ENCODE data around the gene HDAC4. TPM values are rescaled to one million over a fixed set of nuclear protein-coding genes. Genes with fewer than 3 reads are reported as not detected.

Gene HDAC4
- total RNA-seq, 1 donor from 2014 or later = 18.3 TPM

DNA sequence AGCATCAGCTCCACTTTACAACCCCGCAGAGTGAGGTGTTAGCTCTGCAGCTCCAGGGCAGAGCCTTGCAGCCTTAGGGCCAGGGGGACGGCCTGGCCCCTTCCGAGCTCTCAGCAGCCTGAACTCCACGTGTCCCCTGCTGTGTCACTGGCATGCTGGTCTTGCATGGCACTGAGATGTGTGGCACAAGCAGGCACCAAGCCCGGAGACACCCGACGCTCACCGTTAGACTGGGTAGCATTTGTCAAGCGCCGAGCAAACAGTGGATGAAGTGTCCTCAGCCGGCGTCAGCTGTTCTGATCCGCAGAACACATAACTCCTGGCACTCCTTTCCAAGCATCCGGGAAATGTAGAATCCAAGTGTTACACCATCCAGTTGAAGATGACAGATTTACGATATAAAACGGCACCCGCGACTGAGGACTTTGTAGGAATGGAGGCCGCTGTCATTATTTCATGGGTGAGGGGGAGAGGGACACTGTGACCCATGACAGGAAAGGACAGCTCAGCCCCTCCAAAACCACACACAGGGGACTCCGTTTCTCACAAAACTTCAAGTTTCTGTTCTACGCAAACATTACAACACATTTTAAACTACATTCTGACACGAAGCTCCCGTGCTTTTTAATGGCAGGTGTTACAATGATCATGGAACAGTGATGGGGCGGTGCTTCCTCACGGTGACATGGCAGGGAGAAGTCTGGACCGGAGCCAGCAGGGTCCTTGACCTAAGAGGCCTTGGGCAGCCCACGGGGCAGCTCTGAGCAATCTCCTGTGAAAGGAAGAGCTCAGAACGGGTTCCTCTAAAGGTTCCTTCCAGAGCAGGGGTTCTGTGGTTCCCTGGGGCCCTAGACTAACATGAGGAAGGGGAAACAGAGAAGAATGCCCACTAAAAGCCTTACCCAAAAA is 89.4 kb downstream of the HDAC4 start:
- DNase-seq (ENCODE audit: extremely low read depth, low read depth, low spot score) = no peak

DNA sequence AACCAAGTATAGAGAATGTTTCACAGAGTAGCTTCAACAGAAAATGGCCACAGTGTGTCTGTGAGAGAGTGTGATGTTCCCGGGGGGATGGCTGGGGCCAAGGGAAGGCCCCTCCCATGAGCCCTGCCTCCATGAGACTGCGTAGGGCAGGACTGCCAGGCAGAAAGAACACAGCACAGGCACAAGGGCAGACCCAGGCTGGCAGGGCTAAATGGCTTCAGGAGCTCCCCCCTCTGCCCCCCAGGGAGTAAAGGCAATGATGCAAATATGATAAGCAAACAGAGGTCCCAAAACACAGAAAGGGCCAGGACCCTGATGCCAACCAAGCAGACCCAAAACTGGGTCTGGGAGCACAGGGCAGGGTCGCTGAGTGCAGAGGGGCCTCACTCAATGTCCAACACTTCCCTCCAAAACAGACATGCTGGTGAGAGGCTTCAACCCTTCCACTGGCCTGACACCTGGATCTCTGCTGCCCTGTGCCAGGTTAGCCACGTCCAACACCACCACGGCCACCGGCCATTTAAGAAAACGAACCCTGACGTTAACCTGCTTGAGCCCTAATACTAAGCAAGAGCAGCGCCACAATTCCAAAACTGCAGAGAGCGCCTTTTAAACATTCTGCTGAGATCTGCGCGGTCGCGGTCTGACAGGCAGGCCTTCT is 90.3 kb downstream of the HDAC4 start:
- no peak for DNase-seq (ENCODE audit: extremely low read depth, low read depth, low spot score)

DNA sequence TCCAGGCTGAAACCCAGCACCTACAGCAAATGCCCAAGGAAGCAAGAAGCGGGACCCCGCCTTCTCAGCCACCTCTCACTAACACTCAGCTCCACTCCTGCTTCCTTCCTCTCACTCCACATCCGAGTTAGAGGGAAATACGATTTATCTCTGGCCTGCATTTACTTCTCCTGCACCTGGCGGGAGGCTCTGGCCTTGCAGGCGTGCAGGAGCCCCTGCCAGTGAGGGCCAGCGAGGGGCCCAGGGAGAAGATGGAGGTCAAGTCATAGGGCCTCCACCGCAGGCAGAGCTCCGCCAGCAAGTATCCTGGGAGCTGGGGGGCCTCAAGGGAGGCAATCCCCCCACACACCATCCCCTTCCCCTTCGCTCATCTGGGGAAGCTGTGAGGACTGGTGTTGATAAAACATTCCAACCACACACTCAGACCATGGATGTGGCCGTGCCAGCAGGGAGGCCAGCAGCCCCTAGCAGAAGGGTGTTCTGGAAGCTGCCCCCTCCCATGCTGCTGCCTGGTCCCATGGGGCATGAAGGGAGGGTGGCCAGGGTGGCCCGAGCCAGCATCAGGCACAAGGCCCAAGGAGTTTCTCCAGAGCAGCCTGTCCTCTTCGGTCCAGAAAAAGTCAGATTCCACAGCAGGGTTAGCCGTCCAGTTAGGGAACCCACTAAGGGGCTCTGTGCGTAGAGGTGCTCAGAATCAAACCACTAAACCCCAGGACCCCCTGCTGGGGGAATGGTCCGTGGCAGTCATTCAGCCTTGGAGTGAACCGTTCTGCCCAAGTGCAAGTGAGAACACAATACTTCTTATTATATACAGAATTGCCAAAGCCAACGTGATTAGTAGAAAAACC is 91.2 kb downstream of the HDAC4 start:
- no peak for DNase-seq (ENCODE audit: extremely low read depth, low read depth, low spot score)

DNA sequence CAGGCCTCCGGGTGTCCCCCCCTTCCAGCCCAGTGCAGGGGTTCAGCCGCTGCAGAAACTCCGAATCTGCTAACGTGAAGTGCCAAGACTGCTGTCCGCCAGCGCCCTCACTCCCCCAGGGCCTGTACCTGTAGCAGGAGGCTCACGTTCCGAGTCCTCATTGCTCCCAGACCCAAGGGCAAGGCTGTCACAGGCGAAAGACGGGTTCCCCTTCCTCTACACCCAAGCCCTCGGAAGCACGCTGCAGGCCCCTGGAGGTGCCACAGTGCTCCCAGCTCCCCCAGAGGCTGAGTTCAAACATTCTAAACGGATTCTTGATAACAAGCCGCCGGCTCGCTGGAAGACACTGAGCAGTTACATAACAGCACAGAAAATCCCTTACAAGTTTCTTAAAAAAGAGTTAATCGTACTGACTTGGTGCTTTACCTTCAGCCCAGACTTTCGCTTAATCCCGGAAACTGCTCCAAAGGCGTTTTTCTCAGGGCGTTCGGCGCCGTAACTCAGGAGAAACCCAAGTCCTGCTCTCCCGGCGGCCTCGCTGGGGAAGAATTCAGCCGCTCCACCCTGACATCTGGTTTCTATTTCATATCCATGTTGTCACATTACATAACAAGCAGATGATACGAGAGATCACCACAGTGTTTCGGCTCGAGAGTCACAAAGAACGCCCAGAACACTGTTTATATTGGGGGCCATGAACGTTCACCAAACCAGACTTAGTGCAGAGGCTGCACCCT is 92.0 kb downstream of the HDAC4 start:
- DNase-seq (ENCODE audit: extremely low read depth, low read depth, low spot score) = no peak

DNA sequence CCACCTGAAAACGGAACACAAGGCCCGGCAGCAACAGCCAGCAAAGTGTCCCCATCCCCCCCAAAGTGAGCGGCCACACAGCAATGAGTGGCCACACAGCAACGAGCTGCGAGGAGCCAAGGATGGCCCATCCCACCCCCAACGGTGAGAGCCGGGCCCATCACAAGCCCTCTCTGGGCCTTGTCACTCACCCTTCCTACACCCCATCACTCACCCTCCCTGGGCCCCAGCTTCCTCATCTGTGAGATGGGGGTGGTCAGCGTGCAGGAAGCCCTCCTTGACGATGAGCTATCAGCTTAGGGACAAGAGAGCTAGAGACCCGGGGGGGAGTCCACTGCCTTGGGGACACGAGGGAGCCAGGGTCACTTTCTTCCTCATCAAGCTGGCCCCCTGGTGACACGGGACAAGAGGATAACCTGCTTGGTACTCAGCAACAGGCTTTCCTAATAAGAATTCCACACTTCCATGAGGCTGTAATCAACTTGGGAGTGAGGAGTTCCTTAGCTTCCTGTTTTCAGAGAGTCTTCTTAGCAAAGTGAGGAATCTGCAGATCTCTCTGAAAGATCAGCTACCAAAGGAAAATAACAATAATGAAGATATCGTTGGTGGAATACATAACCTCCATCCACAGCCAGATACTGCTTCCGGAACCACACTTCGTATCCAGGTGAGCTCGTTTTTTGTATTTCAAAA is 92.8 kb downstream of the HDAC4 start:
- DNase-seq (ENCODE audit: extremely low read depth, low read depth, low spot score) = no peak

DNA sequence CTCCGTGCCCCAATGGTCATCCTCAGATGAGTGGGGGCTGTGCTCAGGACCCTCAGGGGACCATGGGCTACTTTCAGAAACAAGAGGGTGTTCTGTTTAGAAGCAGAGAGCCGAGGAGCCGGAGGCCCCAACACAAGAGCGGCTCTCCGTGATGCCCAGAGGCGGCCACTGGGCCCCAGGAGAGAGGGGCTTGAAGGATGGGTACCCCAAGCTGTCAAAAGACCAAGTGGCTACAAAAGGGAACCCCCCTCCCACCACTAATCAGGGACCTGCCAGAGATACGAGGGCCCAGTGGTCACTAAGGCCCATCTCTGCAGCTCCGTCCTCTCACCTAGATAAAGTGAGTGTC is 93.6 kb downstream of the HDAC4 start:
- DNase-seq (ENCODE audit: extremely low read depth, low read depth, low spot score) = no peak

DNA sequence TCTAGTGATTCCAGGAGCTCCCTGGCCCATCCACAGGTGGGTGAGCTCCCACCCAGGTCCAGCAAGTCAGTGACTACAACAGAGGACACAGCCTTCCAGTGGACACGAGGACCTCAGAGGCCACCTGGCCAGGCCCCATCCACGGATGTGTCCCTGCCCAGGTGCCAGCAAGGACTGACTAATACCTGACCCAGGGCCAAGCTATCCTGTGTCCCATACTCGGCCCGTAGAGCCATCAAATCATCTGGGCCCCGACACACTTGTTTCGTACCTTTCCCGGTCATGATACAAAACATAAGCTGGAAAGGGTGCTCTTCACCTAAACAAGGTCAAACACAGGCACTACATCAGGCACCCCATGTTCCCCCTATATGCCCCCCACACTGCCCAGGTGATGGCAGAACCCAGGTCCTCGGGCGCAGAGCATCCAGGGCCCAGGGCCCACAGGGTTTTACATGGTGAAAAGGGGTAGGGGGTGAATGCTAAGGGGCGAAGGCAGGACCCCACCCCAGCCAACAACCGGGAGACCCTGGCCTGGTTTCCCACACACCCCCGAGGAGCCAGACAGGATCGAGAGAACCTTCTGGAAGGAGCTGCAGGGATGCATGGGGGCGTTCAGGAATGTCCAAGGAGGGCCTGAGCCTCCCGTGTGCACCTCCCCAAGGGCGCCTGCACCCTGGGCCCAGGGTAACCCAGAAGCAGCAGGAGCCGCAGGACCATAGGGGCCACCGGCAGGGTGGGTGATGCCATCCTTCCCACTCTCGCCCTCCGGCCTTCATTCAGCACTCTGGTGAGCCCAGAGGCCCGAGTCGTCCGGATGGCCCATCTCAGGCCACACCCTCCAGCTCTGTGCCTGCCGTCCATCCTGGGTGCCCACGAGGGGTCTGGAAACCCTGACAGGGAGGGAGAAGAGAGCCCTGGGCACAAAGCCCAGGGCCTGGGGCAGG is 94.3 kb downstream of the HDAC4 start:
- DNase-seq (ENCODE audit: extremely low read depth, low read depth, low spot score) = no peak

DNA sequence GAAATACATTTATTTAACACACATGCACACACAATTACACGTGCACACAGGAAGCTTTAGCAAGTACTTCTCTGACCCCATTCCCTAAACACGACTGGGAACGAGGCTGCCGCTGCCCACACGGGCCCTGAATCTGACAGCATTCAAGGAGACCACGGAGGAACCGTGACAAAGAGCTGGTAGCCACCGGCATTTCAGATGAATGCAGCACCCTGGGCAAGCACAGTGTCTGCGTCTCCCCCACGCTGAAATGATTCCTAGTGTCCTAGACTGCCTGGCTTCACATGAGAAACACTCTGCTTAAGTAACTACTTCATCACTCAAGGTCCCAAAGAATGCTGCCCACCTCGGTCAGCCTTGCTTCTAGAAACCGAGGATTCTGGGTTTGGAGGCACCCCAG is 95.0 kb downstream of the HDAC4 start:
- no peak for DNase-seq (ENCODE audit: extremely low read depth, low read depth, low spot score)

DNA sequence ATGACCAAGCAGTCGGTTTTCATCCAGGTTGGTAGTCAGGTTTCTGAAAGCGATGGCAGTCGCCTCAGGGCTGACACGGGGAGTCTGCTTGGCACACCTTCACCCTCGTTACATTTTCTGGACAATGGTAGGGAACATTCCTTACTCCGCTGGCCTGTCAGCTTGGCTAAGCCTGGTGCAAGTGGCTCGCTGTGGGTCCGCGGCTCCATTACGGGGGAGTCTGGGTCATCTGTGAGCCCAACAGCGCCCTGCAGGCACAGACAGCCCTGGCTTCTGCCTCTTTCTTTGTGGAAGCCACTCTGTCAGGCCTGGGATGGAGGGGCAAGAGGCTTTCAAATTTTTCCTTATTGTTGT is 95.6 kb downstream of the HDAC4 start:
- DNase-seq (ENCODE audit: extremely low read depth, low read depth, low spot score) = no peak

DNA sequence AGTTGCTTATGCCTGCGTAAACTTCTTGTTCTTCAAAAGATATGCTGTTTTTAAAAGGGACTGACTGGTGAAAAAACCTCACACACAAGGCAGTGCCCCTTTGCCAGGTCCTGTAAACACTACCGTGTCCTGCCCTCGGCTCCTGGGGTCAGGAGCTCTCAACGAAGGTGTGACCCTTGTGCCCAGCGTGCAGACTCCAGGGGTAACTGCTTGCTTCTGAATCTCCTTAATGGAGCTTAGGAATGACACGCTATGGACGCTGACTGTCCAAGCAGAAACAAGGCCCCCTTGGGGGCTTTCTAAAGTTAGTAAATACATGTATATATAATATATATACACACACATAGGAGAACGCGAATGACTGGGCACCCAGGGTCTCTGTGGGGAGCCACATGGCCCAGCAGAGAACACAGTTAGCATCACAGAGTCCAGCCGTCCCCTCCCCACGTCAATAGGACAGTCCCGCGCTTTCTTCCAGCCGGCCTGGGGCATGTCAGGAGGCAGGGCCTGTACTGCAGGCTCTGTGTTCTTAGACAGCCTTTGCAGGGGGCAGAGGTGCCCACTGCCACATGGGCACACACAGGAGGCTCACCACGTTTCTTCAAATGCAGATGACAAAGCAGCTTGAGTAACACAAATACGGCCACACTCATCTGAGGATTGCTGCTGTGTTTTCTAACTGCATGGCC is 96.1 kb downstream of the HDAC4 start:
- no peak for DNase-seq (ENCODE audit: extremely low read depth, low read depth, low spot score)

DNA sequence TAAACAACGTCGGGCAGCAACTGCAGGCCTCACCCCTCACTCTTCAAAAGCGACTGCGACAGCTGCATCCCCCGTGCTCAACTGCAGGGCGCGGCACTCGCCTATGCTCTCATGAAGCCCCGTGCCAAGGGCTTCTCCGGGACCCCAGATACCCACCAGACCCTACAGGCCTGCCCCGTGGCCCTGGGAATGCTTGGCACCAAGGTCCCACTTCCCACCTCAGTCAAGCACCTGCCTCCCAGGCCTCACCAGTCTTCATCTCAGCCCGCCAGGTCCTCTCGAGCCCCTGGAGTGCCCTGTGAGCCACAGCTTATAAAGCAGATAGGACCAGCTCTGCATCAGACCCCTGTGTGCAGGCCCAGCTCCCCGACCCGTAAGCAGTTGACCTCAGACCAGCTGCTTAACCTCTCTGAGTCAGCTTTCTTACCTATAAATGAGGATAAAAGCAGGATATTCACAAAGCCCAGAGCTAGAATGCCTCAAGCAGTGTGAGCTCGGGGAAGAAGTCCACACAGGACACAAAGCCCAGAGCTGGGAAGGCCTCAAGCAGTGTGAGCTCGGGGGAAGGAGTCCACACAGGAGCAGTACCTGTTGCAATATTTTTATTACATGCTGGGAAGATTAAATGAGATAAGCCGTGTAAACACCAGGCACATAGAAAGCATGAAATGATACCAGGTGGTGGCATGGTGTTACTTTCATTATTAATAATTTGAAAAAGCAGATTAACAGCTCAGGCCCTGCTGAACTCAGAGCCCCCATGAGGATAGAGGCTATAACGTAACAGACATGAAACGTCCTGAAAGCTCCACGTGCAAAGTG is 96.9 kb downstream of the HDAC4 start:
- DNase-seq (ENCODE audit: extremely low read depth, low read depth, low spot score) = no peak

DNA sequence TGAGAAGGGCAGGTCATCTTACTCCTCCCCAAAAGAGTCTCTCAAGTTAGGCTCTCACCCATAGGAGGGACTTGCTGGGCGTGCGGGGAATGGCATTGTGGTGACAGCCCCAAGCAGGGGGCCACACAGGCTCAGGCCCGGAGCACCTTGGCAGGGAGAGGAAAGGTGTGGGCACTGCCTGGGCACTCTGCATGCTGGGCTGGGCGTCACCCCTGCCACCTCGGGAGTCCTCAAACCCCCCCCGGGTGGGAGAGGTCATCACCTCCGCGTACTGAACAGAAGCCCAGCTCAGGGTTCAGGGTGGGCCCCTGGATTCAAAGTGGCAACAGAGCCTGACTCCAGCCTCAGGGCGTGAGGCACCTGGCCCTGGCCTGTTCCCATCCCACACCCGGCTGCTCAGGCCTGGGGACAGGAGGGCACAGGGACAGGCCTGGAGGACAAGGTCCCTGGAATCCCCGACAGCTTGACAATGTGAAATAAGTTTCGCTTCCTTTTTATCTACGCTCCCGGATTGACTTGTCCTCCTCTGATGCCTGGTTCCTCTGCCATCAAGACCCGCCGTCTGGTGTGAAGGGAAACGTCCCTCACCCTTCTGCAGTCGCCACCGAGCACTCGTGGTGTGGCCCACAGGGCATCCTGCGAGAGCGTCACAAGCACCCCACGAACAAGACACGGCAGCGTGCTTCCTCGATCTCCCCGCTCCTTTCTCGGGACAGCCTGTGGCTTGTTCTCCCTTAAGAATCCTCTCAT is 97.8 kb downstream of the HDAC4 start:
- DNase-seq (ENCODE audit: extremely low read depth, low read depth, low spot score) = no peak

DNA sequence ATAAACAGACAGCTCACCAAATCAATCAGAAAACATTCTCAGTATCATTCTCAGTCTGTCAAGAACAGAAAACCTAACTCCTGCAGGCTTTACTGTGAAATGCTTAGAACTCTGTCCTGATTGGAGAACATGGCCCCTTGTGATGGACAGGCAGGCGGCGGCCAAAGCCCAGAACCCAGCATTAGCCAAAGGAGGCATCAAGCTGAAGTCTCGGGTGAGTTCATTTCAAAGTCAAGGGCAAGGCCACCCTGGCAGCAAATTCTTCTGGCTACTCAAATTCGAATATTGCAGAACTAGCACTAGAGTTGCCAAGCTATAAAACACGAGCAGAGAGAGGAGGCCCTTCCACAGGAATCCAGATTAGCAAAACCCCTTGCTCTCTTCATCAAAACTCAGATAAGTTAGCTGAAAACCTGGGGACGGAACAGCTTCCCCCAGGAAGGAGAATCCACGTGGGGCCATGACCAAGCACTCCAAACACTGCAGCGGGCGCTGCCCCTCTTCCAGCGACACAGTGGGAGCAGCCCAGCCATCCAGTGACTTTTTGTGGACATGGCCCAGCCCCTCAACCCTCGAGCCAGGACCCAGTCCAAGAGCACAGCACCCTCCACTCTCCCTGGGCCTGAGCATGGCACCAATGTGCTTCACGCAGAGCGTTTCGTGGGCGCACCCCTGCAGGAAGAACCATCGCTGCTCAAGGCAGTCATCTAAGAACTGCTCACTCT is 98.6 kb downstream of the HDAC4 start:
- no peak for DNase-seq (ENCODE audit: extremely low read depth, low read depth, low spot score)

DNA sequence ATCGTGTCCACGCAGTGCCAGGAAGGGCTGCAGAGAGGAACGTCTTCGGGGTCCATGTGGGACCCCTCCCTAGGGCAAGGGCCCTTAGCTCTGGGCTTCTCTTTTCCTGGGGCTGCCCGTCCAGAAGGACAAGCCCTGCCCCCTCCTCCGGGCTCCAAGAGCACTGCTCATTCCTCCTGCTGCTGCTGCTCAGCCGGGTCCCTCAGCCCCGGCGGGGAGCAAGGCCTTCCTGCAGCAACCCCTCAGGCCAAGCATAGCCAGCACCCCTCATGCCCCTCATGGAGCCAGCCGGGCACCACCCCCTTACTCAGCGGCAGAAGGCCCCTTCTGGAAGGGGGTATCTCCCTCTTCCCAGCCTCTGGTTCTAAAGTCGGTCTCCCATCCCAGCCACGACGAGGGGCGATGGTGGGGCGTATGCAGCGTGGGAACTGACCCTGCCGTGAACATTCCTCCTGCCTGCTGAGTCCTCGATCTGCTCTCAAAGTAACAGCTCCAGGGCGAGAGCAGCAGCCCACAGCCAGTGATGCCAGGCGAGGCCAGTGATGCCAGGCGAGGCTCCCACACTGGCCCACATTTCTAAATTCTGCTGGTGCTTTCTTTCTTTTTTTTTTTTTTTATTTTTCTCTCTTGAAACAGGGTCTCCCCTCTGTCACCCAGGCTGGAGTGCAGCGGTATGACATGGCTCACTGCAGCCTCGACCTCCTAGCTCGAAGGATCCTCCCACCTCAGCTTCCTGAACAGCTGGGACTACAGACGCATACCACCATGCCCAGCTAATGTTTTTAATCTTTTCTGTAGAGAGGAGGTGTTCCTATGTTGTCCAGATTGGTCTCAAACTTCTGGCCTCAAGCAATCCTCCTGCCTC is 99.7 kb downstream of the HDAC4 start:
- DNase-seq (ENCODE audit: extremely low read depth, low read depth, low spot score) = no peak

DNA sequence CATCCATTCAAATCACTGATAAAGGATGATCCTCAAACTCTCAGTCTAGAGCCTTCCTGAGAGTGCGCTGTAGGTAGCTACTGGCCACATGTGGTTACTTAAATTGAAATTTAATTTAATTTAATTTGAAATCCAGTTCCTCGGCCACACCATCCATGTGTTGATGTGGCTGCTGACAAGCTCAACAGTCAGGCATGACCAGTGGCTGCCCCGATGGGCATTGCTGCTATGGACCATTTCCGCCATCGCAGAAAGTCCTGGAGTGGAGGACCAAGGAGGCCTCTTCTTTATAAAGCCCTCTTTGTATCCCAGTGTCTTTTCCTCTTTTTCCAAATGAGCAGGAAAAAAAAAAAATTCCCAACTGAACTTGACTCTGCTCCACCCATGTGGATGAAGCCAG is 100.6 kb downstream of the HDAC4 start:
- DNase-seq (ENCODE audit: extremely low read depth, low read depth, low spot score) = no peak

Measured in glomerular endothelial cell (primary cell).